H54 (cell line): ENCODE results near the gene BRSK2.

Experiments used
- DNase-seq: peaks from one replicate; pipeline ENCODE4 v3.0.0; 2011; ENCODE audit warnings: low spot score, mixed read lengths; ENCODE audit not compliant: insufficient read length
- FAIRE-seq: peaks from 3 replicates; lab custom pipeline; 2011; peaks lifted over from hg19 to GRCh38; lab: Jason Lieb, UNC
- POLR2A ChIP-seq: IDR thresholded peaks from 2 replicates; pipeline ENCODE4 v1.6.1; 2011; ENCODE audit warnings: low read depth, mild to moderate bottlenecking, low read length

The BRSK2 gene

GRCh38 chr11:1471736-1472135 lies 82.0 kb downstream of the BRSK2 start:
- no peak for FAIRE-seq
- no peak for DNase-seq
- no peak for TF ChIP-seq POLR2A

- TF ChIP-seq POLR2A: no peak
- no peak for FAIRE-seq
- no peak for DNase-seq
Measured at GRCh38 chr11:1472180-1473005, 82.7 kb downstream of the BRSK2 start.

- FAIRE-seq (no peak), DNase-seq (no peak)
- no peak for TF ChIP-seq POLR2A
Measured at GRCh38 chr11:1473011-1473628, 83.4 kb downstream of the BRSK2 start.

GRCh38 chr11:1473786-1474185 lies 84.1 kb downstream of the BRSK2 start:
- DNase-seq: no peak
- FAIRE-seq: no peak
- no peak for TF ChIP-seq POLR2A

DNA sequence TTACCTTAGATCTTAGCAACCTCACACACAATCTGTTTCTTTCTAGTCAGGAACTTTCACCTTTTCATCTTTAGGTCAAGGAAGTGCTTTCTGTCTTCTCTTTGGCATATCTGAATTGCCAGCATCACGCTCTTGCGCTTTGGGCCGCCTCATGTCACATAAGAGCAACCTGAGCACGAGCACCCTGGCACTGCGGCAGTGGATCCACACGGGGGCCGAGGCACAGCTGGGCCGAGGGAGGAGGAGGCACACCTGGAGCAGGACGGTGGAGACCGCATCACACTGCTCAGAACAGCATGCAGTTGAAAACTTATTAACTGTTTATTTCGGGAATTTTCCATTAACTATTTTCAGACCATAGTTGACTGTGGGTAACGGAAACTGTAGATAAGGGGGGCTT lies 86.1 kb downstream of the BRSK2 start:
- FAIRE-seq: no peak

GRCh38 chr11:1476940-1477736 lies 87.4 kb downstream of the BRSK2 start:
- DNase-seq: no peak
- FAIRE-seq: no peak
- TF ChIP-seq POLR2A: no peak

More for the DNA sequence above, 86.1 kb downstream of the BRSK2 start:
- TF ChIP-seq POLR2A: no peak
- no peak for DNase-seq

DNA sequence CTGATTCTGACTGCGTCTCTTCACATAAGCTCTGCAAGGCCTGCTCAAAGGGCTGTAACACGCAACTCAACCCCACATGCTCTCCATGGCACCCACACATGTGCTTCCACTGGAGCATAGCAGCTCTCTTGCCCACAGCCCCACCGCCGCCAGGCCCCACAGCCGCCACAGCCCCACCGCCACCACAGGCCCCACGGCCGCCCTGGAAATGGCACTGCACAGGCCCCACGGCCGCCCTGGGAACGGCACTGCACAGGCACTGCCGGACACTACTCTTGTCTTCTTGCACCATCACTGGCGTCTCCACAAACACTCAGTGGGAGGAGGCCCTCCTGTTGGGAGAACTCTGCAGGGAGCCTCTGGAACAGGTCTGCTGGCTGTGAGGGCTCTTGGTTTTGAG lies 88.3 kb downstream of the BRSK2 start:
- no peak for TF ChIP-seq POLR2A
- no peak for FAIRE-seq
- no peak for DNase-seq

GRCh38 chr11:1478544-1478943 lies 88.8 kb downstream of the BRSK2 start:
- FAIRE-seq (no peak), DNase-seq (no peak)
- no peak for TF ChIP-seq POLR2A

DNA sequence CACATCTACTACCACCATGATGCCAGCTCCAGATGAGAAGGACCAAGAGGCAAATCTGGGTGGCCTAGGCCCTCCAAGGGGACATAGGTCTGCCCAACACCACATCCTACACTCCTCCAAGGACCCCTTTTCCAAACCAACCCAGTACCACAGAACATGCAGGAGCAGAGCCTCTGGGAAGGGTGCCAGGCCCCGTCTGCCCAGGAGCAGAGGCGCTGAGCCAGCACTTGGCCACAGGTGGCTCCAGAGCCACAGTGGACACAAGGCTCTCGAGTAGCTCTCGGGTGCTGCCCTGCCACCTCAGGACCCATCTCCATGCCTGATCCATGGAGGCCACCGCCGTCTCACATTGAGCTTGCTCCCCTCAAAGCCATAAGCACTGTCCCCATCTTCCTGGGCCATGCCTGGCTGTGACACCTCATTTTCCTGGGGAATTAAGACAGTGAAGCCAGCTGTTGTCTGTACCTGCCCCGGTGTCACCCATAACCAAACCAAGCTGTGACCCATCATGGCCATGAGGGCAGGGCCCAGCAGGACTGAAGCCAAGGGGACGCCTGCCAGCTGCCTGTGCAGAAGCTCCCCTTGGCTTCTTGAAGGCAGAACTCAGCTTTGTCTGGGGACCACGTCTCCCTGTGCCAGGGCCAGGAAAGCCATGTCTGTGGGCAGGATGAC lies 89.4 kb downstream of the BRSK2 start:
- no peak for FAIRE-seq
- TF ChIP-seq POLR2A: no peak
- DNase-seq: no peak

DNA sequence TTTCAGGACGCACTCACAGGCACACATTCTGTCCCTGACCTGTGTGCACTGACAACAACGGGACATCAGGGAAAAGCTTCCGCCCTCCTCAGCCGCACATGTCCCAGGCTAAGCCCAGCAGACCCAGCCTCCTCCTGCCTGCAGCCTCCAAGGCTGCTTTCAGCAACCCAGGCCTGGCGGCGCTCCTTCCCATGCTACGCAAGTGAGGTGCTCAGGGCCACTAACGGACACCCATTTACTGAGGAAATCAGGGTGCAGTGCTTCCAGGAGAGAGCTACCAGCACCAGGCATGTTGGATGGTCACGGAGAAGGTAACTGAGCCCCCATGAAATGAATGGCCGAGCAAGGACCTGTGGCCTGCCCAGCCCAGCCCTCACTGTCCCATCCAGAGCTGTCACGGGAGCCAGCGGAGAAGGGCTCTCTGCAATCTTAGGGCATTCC lies 90.0 kb downstream of the BRSK2 start:
- TF ChIP-seq POLR2A: no peak
- DNase-seq: no peak
- no peak for FAIRE-seq

DNA sequence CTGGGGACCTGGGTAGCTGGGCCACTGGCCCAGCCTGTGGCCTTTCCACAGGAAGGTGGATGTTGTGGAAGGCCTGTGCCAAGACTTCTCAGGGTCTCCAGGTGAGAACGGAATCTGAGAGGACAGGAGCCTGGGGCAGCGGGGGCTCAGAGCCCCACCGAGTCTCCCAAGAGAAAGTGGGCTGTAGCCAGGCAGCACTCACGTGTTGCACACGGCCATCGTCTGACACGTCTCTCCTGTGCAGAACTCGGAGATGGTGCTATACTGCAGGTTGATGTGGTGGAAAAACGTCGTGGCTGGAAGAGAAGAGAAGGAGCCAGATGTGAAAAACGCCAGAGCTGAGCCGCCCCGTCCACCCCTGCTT lies 90.4 kb downstream of the BRSK2 start:
- FAIRE-seq (no peak), DNase-seq (no peak)
- TF ChIP-seq POLR2A: no peak

DNA sequence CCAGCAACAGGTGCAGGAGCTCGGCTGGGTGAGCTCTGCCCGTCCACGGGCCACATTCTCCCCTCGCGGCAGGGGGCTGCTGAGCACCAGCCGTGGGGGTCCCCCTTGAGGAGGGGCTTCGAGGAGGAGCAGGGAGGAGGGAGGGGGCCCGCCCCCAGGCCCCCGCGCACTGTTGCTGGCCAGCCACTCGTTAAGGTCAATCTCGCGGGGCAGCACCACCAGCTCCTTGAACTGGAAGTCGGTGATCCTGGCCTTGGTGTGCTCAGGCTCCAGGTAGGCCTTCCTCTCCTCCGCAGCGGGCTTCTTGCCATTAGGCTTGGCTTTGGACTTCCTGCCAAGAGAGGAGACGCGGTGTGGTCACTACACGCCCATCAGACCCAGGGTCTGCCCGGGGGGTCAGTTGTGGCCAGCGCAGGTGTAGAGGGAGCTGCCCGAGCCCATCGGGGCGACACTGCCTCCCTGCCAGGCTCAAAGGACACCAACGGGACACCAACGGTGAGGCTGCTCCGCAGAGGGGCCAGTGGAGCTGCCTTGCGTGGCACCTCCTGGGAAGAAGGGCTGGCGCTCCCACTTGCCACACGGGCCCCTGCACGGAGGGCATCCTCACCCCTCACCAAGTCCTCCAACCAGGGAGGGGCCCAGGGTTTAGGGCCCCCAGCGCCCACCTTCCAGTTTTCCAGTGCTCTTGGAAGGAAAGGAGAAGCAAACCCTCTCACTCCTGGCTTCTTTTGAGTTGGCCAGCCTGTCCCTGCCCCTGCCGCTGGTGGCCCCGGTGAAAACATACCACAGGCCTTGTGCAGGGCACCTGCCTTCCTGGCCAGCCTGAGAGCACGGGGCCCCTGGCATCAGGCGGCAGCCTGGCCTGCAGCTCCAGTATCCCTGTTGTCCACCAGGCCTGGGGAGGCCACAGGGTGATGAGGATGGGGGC lies 91.1 kb downstream of the BRSK2 start:
- FAIRE-seq (no peak), DNase-seq (no peak)
- TF ChIP-seq POLR2A: no peak

- FAIRE-seq (no peak), DNase-seq (no peak)
- TF ChIP-seq POLR2A: no peak
Measured at GRCh38 chr11:1481483-1481825, 91.7 kb downstream of the BRSK2 start.
